Measurements from ENCODE around the gene MKLN1. TPM values are rescaled to one million over a fixed set of nuclear protein-coding genes. Genes with fewer than 3 reads are reported as not detected.

The MKLN1 gene
- total and polyA plus RNA-seq, 10 of the 15 experiments (the other 5 are each of a cell fraction or from before 2014, with no cell fraction given), result 13.6 to 55.8 (median 29.3) TPM

DNA sequence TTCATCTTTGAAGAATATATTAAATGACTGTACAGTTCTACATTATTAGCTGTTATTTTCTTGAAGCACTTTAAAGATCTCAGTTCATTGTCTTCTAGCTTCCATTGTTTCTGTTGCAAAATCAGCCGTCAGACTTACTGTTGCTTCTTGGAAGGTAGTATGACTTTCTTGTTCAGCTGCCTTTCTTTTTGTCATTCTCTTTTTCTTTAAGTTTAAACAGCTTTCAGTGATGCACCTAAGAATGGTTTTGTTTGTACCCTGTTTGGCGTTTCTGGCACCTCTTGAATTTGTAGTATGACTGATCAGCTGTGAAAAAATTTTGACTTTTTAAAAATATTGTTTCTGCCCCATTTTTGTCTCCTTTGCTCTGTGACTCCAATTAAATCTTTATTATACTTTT is 9.3 kb downstream of the MKLN1 start:
- ChIA-PET POLR2A (interaction anchor here (0.5 to 1.9 kb wide), 2 partner anchors 10 to 14 kb away, joined by 3 to 5 read pairs; partner anchors contain the start of gene MKLN1), CTCF (interaction anchor here (1.0 to 1.9 kb wide), 4 partner anchors 10 to 78 kb away, joined by 3 to 7 read pairs (median 4); no protein-coding TSS in a partner anchor), SMC1A (ENCODE audit: uncharacterized antibody, unreplicated experiment) (interaction anchor here (1.9 to 4.0 kb wide), 4 partner anchors 11 to 34 kb away, joined by 5 to 25 read pairs (median 10); no protein-coding TSS in a partner anchor), RAD21 (ENCODE audit: unreplicated experiment) (interaction anchor here (1.2 to 1.3 kb wide), 2 partner anchors 10 kb away, joined by 3 to 4 read pairs; partner anchors contain the start of gene MKLN1)
- in situ Hi-C loops (cut with MboI) (no loop called here), intact Hi-C loops (cut with micrococcal nuclease; ENCODE audit: unreplicated experiment) (no loop called here)
- Histone ChIP-seq H3K27me3 (replicated peaks in 1 of 2; ENCODE audit: control insufficient read depth in 2 of 2, insufficient read depth in 2 of 2, low read length in 1 of 2) (no peaks in the 10 kb centered on the region), H3K4me1 (ENCODE audit: control insufficient read depth, insufficient read depth, low read length) (no peaks in the 10 kb centered on the region), H3K27ac (ENCODE audit: control insufficient read depth, insufficient read depth) (no peak overlapping the region), H2AFZ (ENCODE audit: control insufficient read depth, low read depth, low read length) (no peak overlapping the region), H3K9me3 (replicated peaks; ENCODE audit: control insufficient read depth, insufficient read depth, low read length) (peaks cover 37% of the 10 kb centered on the region), H4K20me1 (ENCODE audit: control insufficient read depth, insufficient read depth) (no peaks in the 10 kb centered on the region), H3K4me2 (ENCODE audit: control insufficient read depth, insufficient read depth) (no peak overlapping the region), H3K79me2 (ENCODE audit: control insufficient read depth, insufficient read depth, low read length) (peaks cover 81% of the 10 kb centered on the region), H3K36me3 (ENCODE audit: control insufficient read depth in 2 of 2, insufficient read depth in 2 of 2, low read length in 1 of 2) (peaks cover 0 to 13% of the 10 kb centered on the region in 2 experiments; a peak in 2 of 4 replicates), H3K9ac (ENCODE audit: control insufficient read depth, insufficient read depth, low read length) (no peak overlapping the region), H3K4me3 (no peak overlapping the region)
- DNase-seq (ENCODE audit: low read depth, low spot score), result no peak
- FAIRE-seq, result peak; percentile 57
- WGBS (ENCODE audit: insufficient coverage, insufficient replicate concordance, low lambda C conversion rate, missing lambda C conversion rate), result 92% methylated on average over 2 of the region's 2 CpGs
- ATAC-seq, result no peak
- TF ChIP-seq CBX5 (IDR thresholded peaks at IDR 0.05; ENCODE audit: low read depth) (peak; percentile 100), YY1 (IDR thresholded peaks at IDR 0.05; ENCODE audit: low read depth, low read length) (0 out of 2 replicates have a peak, but pooled peaks have one; percentile 13), RUNX3 (IDR thresholded peaks at IDR 0.05; ENCODE audit: low read length) (no peak), ZNF217 (IDR thresholded peaks at IDR 0.05) (peak; percentile 55; the same call in 1 of the 2 replicates), CBX3 (IDR thresholded peaks at IDR 0.05; ENCODE audit: borderline replicate concordance, low read depth) (0 out of 2 replicates have a peak, but pooled peaks have one; percentile 69), NFIC (IDR thresholded peaks at IDR 0.05; ENCODE audit: low read depth, low read length) (no peak), KLF5 (IDR thresholded peaks at IDR 0.05; ENCODE audit: partially characterized antibody) (peak; percentile 31), SMARCA5 (IDR thresholded peaks at IDR 0.05) (no peak)
- TF ChIP-seq, protein P1, sequence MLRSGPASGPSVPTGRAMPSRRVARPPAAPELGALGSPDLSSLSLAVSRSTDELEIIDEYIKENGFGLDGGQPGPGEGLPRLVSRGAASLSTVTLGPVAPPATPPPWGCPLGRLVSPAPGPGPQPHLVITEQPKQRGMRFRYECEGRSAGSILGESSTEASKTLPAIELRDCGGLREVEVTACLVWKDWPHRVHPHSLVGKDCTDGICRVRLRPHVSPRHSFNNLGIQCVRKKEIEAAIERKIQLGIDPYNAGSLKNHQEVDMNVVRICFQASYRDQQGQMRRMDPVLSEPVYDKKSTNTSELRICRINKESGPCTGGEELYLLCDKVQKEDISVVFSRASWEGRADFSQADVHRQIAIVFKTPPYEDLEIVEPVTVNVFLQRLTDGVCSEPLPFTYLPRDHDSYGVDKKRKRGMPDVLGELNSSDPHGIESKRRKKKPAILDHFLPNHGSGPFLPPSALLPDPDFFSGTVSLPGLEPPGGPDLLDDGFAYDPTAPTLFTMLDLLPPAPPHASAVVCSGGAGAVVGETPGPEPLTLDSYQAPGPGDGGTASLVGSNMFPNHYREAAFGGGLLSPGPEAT (IDR thresholded peaks at IDR 0.05; ENCODE audit: low read depth), result peak; percentile 33; the same call in 1 of the 2 replicates
- TF ChIP-seq, protein P2, sequence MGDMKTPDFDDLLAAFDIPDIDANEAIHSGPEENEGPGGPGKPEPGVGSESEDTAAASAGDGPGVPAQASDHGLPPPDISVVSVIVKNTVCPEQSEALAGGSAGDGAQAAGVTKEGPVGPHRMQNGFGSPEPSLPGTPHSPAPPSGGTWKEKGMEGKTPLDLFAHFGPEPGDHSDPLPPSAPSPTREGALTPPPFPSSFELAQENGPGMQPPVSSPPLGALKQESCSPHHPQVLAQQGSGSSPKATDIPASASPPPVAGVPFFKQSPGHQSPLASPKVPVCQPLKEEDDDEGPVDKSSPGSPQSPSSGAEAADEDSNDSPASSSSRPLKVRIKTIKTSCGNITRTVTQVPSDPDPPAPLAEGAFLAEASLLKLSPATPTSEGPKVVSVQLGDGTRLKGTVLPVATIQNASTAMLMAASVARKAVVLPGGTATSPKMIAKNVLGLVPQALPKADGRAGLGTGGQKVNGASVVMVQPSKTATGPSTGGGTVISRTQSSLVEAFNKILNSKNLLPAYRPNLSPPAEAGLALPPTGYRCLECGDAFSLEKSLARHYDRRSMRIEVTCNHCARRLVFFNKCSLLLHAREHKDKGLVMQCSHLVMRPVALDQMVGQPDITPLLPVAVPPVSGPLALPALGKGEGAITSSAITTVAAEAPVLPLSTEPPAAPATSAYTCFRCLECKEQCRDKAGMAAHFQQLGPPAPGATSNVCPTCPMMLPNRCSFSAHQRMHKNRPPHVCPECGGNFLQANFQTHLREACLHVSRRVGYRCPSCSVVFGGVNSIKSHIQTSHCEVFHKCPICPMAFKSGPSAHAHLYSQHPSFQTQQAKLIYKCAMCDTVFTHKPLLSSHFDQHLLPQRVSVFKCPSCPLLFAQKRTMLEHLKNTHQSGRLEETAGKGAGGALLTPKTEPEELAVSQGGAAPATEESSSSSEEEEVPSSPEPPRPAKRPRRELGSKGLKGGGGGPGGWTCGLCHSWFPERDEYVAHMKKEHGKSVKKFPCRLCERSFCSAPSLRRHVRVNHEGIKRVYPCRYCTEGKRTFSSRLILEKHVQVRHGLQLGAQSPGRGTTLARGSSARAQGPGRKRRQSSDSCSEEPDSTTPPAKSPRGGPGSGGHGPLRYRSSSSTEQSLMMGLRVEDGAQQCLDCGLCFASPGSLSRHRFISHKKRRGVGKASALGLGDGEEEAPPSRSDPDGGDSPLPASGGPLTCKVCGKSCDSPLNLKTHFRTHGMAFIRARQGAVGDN (IDR thresholded peaks at IDR 0.05), result peak; percentile 48; the same call in 1 of the 2 replicates
- BruUV-seq (replicated peaks), result no TSS peak

Data from GM12878 (cell line).